GM13977 (cell line): ENCODE results near the gene SHISA9.

Source experiments
- DNase-seq: peaks from one replicate; pipeline ENCODE4 v3.0.0; 2012; ENCODE audit warnings: low spot score
- CTCF ChIP-seq: IDR thresholded peaks from 2 replicates; pipeline ENCODE4 v1.5.1; 2012; ENCODE audit warnings: mild to moderate bottlenecking, control low read depth; ENCODE audit not compliant: insufficient read depth; ENCODE audit errors: extremely low read depth, missing control alignments
- in situ Hi-C: fragments of 300-500 bp; cut with MboI; formaldehyde crosslinking; loops from one replicate; pipeline ENCODE4 v1.12.0; 2022; ENCODE audit warnings: low sequenced_read_pairs, low pct_unique_long_range_greater_than_20kb, mixed read lengths, inconsistent platforms; ENCODE audit not compliant: unreplicated experiment

Gene SHISA9

GRCh38 chr16:13064821-13065220, 163.4 kb downstream of the SHISA9 start:
- no peak for TF ChIP-seq CTCF
- in situ Hi-C loops = no loop called here
- no peak for DNase-seq

GRCh38 chr16:13067648-13068047, 166.2 kb downstream of the SHISA9 start:
- in situ Hi-C loops = no loop called here
- DNase-seq = no peak
- TF ChIP-seq CTCF = no peak

GRCh38 chr16:13068912-13069583, 167.7 kb downstream of the SHISA9 start:
- in situ Hi-C loops = no loop called here
- no peak for TF ChIP-seq CTCF

GRCh38 chr16:13070268-13070667, 168.9 kb downstream of the SHISA9 start:
- TF ChIP-seq CTCF = no peak
- no peak for DNase-seq

More at GRCh38 chr16:13068912-13069583, 167.7 kb downstream of the SHISA9 start:
- DNase-seq = no peak

GRCh38 chr16:13076878-13077277, 175.5 kb downstream of the SHISA9 start:
- no peak for TF ChIP-seq CTCF
- in situ Hi-C loops = no loop called here
- DNase-seq = no peak

More at GRCh38 chr16:13070268-13070667, 168.9 kb downstream of the SHISA9 start:
- in situ Hi-C loops = no loop called here

GRCh38 chr16:13077816-13078215, 176.4 kb downstream of the SHISA9 start:
- no peak for TF ChIP-seq CTCF
- DNase-seq = no peak
- in situ Hi-C loops = no loop called here

- in situ Hi-C loops = no loop called here
- no peak for DNase-seq
- TF ChIP-seq CTCF = no peak
Observed at GRCh38 chr16:13080531-13080930, 179.1 kb downstream of the SHISA9 start.
